ENCODE results near the gene YIPF1. TPM values are rescaled to one million over a fixed set of nuclear protein-coding genes. Genes with fewer than 3 reads are reported as not detected.

The YIPF1 gene
- total RNA-seq, 3 donors from 2014 or later (not counting 1 experiment from before 2014, with no cell fraction given): 13.2 to 20.8 (median 18.0) TPM

GRCh38 chr1:53896635-53897229 lies 7.1 kb upstream of the YIPF1 start:
- intact Hi-C loops (cut with micrococcal nuclease): no loop called here
- no peaks in the 10 kb centered on the region for H3K36me3 Mint-ChIP-seq
- H3K9me3 Mint-ChIP-seq: no peaks in the 10 kb centered on the region
- Histone ChIP-seq H3K4me3 (ENCODE audit: low read length) (no peak overlapping the region), H3K27me3 (ENCODE audit: control insufficient read depth, insufficient read depth, low read length) (no peaks in the 10 kb centered on the region), H3K9me3 (ENCODE audit: control insufficient read depth, insufficient read depth, low read length) (no peaks in the 10 kb centered on the region), H3K27ac (ENCODE audit: low read length) (no peak overlapping the region), H3K36me3 (ENCODE audit: control insufficient read depth, insufficient read depth, low read length) (no peaks in the 10 kb centered on the region), H3K4me1 (ENCODE audit: control insufficient read depth, insufficient read depth, low read length) (no peaks in the 10 kb centered on the region)
- H3K4me1 Mint-ChIP-seq: peaks cover 0 to 4% of the 10 kb centered on the region in 2 donors
- H3K27ac Mint-ChIP-seq: no peak overlapping the region
- no peak for DNase-seq
- H3K4me3 Mint-ChIP-seq: no peak overlapping the region
- peaks cover 0 to 8% of the 10 kb centered on the region in 2 donors for H3K27me3 Mint-ChIP-seq (ENCODE audit: low read depth in 2 of 2)
- TF ChIP-seq CTCF (IDR thresholded peaks at IDR 0.05): no peak
- ATAC-seq: no peak
- 90% methylated on average over 2 of the region's 2 CpGs for WGBS (ENCODE audit: insufficient coverage)

- H3K27me3 ChIP-seq (ENCODE audit: control insufficient read depth, insufficient read depth, low read length): no peaks in the 10 kb centered on the region
- H3K36me3 ChIP-seq (ENCODE audit: control insufficient read depth, insufficient read depth, low read length): no peaks in the 10 kb centered on the region
- WGBS (ENCODE audit: insufficient coverage): 61% methylated on average over 6 of the region's 6 CpGs
- no peaks in the 10 kb centered on the region for H3K36me3 Mint-ChIP-seq
- H3K4me1 Mint-ChIP-seq: peaks cover 5 to 6% of the 10 kb centered on the region in 2 donors
- H3K27ac Mint-ChIP-seq: no peak overlapping the region
- no peak overlapping the region for H3K4me3 Mint-ChIP-seq
- TF ChIP-seq CTCF (IDR thresholded peaks at IDR 0.05): no peak
- ATAC-seq (no peak), DNase-seq (no peak)
- no peak overlapping the region for H3K4me3 ChIP-seq (ENCODE audit: low read length)
- H3K27ac ChIP-seq (ENCODE audit: low read length): no peak overlapping the region
- H3K9me3 ChIP-seq (ENCODE audit: control insufficient read depth, insufficient read depth, low read length): no peaks in the 10 kb centered on the region
- peaks cover 0 to 8% of the 10 kb centered on the region in 2 donors for H3K27me3 Mint-ChIP-seq (ENCODE audit: low read depth in 2 of 2)
- intact Hi-C loops (cut with micrococcal nuclease): no loop called here
- peaks cover 2% of the 10 kb centered on the region for H3K4me1 ChIP-seq (ENCODE audit: control insufficient read depth, insufficient read depth, low read length)
- H3K9me3 Mint-ChIP-seq: no peaks in the 10 kb centered on the region
Observed at GRCh38 chr1:53895421-53895820, 5.8 kb upstream of the YIPF1 start.

DNA sequence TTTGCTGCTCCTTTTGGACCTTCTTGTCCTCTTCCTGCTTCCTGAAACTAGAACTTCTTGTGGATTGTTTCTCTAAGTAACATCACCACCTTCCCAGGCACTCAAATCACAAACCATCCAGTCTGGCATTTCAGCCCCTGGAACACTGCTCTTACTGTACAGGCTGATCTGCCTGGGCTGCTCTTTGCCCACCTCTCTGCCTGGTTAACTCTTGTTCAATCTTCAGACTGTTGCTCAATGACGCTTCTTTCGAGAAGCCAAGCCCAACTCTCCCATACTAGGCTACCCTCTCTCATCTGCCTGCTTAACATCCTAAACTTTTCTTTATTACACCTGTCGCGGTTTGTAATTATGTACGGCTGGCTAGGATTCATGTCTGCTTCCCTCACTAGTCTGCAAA lies 5.0 kb upstream of the YIPF1 start:
- no peak for TF ChIP-seq CTCF (IDR thresholded peaks at IDR 0.05)
- peaks cover 7% of the 10 kb centered on the region for H3K4me1 ChIP-seq (ENCODE audit: control insufficient read depth, insufficient read depth, low read length)
- H3K36me3 Mint-ChIP-seq: no peaks in the 10 kb centered on the region
- H3K27ac ChIP-seq (ENCODE audit: low read length): no peak overlapping the region
- no peak overlapping the region for H3K4me3 ChIP-seq (ENCODE audit: low read length)
- no peak for DNase-seq
- WGBS (ENCODE audit: insufficient coverage): 94% methylated on average over 5 of the region's 5 CpGs
- H3K36me3 ChIP-seq (ENCODE audit: control insufficient read depth, insufficient read depth, low read length): no peaks in the 10 kb centered on the region
- H3K27me3 ChIP-seq (ENCODE audit: control insufficient read depth, insufficient read depth, low read length): no peaks in the 10 kb centered on the region
- H3K4me3 Mint-ChIP-seq: no peak overlapping the region
- H3K27ac Mint-ChIP-seq: no peak overlapping the region
- intact Hi-C loops (cut with micrococcal nuclease): no loop called here
- no peaks in the 10 kb centered on the region for H3K9me3 Mint-ChIP-seq
- peaks cover 12 to 14% of the 10 kb centered on the region in 2 donors for H3K4me1 Mint-ChIP-seq
- H3K9me3 ChIP-seq (ENCODE audit: control insufficient read depth, insufficient read depth, low read length): no peaks in the 10 kb centered on the region
- H3K27me3 Mint-ChIP-seq (ENCODE audit: low read depth in 2 of 2): peaks cover 0 to 8% of the 10 kb centered on the region in 2 donors
- ATAC-seq: no peak
